CD4-positive, alpha-beta T cell (primary cell): Measurements from ENCODE around the gene APOBEC4. TPM values are rescaled to one million over a fixed set of nuclear protein-coding genes. Genes with fewer than 3 reads are reported as not detected.

ENCODE experiments used
- ATAC-seq: fragments of 200-7000 bp; cut with Tn5 transposase; one replicate; pipeline ENCODE4 v1.10.0; 2022; ENCODE audit warnings: mild to moderate bottlenecking; ENCODE audit not compliant: poor library complexity
- CTCF ChIA-PET: fragments of 350-600 bp; sonication (Branson Sonifier 250); formaldehyde crosslinking; loops from one replicate; lab custom pipeline; 2021; ENCODE audit warnings: antibody characterized with exemption, inconsistent platforms; lab: Charles Lee
- POLR2A ChIA-PET: fragments of 350-600 bp; sonication (Branson Sonifier 250); formaldehyde crosslinking; loops from one replicate; lab custom pipeline; 2021; ENCODE audit warnings: antibody characterized with exemption, inconsistent platforms; lab: Charles Lee
- DNase-seq, 14 experiments: peaks; one replicate each; pipeline ENCODE4 v3.0.0-alpha.2; 2013 to 2020; ENCODE audit warnings: mixed read lengths in 2 of 14
- H3K27ac ChIP-seq, 2 donors: one replicate each; pipeline versions ENCODE4 v1.5.1 to v1.7.0; 2013; ENCODE audit warnings: low read length in 2 of 2, low read depth in 1 of 2, mild to moderate bottlenecking in 1 of 2
- H3K27me3 ChIP-seq, 2 experiments: 1 replicate in 1 of 2; 2 replicates in 1 of 2; pipeline versions ENCODE4 v1.6.1 to v1.7.0; 2013; ENCODE audit warnings: low read length in 2 of 2, control low read depth in 1 of 2, mild to moderate bottlenecking in 1 of 2, moderate library complexity in 1 of 2; ENCODE audit not compliant: insufficient read depth in 2 of 2, control insufficient read depth in 1 of 2
- H3K36me3 ChIP-seq: one replicate; pipeline ENCODE4 v1.6.1; 2013; ENCODE audit warnings: low read length, control low read depth; ENCODE audit not compliant: insufficient read depth
- H3K4me1 ChIP-seq: one replicate; pipeline ENCODE4 v1.6.1; 2013; ENCODE audit warnings: low read length, control low read depth; ENCODE audit not compliant: insufficient read depth
- H3K4me3 ChIP-seq: one replicate; pipeline ENCODE4 v1.5.1; 2013; ENCODE audit warnings: mild to moderate bottlenecking, low read length, moderate library complexity
- H3K9me3 ChIP-seq, 2 experiments: 1 replicate in 1 of 2; 2 replicates in 1 of 2; pipeline versions ENCODE4 v1.6.1 to v1.7.0; 2013; ENCODE audit warnings: low read length in 2 of 2, mild to moderate bottlenecking in 2 of 2, control low read depth in 1 of 2, moderate library complexity in 1 of 2; ENCODE audit not compliant: control insufficient read depth in 1 of 2, insufficient read depth in 1 of 2
- H3K27ac Mint-ChIP-seq: one replicate; pipeline ENCODE4 v1.8.0; 2020; ENCODE audit warnings: mixed read lengths
- H3K27me3 Mint-ChIP-seq: one replicate; pipeline ENCODE4 v1.8.0; 2021; ENCODE audit warnings: mixed read lengths
- H3K36me3 Mint-ChIP-seq: one replicate; pipeline ENCODE4 v1.8.0; 2021; ENCODE audit warnings: low read depth, mixed read lengths
- H3K4me1 Mint-ChIP-seq: one replicate; pipeline ENCODE4 v1.8.0; 2021; ENCODE audit warnings: low read depth, mixed read lengths
- H3K4me3 Mint-ChIP-seq: one replicate; pipeline ENCODE4 v1.8.0; 2020; ENCODE audit warnings: mild to moderate bottlenecking, mixed read lengths
- H3K9me3 Mint-ChIP-seq: one replicate; pipeline ENCODE4 v1.8.0; 2020; ENCODE audit warnings: mixed read lengths
- CTCF ChIP-seq: fragments of 200-600 bp; IDR thresholded peaks from one replicate; pipeline ENCODE4 v1.8.0; 2022; ENCODE audit warnings: antibody characterized with exemption, mild to moderate bottlenecking
- intact Hi-C, 2 experiments: fragments of 100-400 bp; cut with DNase I in 1 of 2; cut with micrococcal nuclease in 1 of 2; formaldehyde crosslinking; loops; one replicate each; pipeline versions ENCODE4 v1.15.1 to v1.9.0; 2023 to 2025; cut with DNase I, micrococcal nuclease
- total RNA-seq, 174 experiments: library from RNA in 2 of 174; stranded (reverse) in 2 of 174; gene quantifications; one replicate each; pipeline ENCODE4 v1.2.3 and lab custom pipeline; 2021 to 2026

Gene APOBEC4
- total RNA-seq, 2 experiments from 2014 or later = not detected

- Mint-ChIP-seq H3K27me3 (peaks cover 8% of the 10 kb centered on the region), H3K9me3 (no peaks in the 10 kb centered on the region), H3K36me3 (no peaks in the 10 kb centered on the region), H3K4me3 (no peak overlapping the region), H3K4me1 (peaks cover 3% of the 10 kb centered on the region), H3K27ac (no peak overlapping the region)
- ChIA-PET CTCF (no interaction called here), POLR2A (no interaction called here)
- TF ChIP-seq CTCF = no peak
- no peaks in the 10 kb centered on the region for H3K27me3 ChIP-seq
- H3K27ac ChIP-seq = no peak overlapping the region
- DNase-seq = no peak
- intact Hi-C loops = no loop called here
- no peak overlapping the region for H3K4me3 ChIP-seq
- H3K9me3 ChIP-seq = no peaks in the 10 kb centered on the region
- no peaks in the 10 kb centered on the region for H3K4me1 ChIP-seq
- ATAC-seq = no peak
- no peaks in the 10 kb centered on the region for H3K36me3 ChIP-seq
Measured at GRCh38 chr1:183612407-183612806, 40.7 kb downstream of the APOBEC4 start.

- no peaks in the 10 kb centered on the region for H3K9me3 Mint-ChIP-seq
- ChIA-PET CTCF (no interaction called here), POLR2A (no interaction called here)
- H3K4me3 Mint-ChIP-seq = no peak overlapping the region
- Histone ChIP-seq H3K27ac (no peak overlapping the region), H3K4me3 (no peak overlapping the region), H3K9me3 (no peaks in the 10 kb centered on the region), H3K36me3 (no peaks in the 10 kb centered on the region), H3K4me1 (no peaks in the 10 kb centered on the region), H3K27me3 (no peaks in the 10 kb centered on the region)
- no peak for DNase-seq
- ATAC-seq = no peak
- intact Hi-C loops = no loop called here
- no peaks in the 10 kb centered on the region for H3K4me1 Mint-ChIP-seq
- peaks cover 8% of the 10 kb centered on the region for H3K27me3 Mint-ChIP-seq
- H3K27ac Mint-ChIP-seq = no peak overlapping the region
- no peak for TF ChIP-seq CTCF
- no peaks in the 10 kb centered on the region for H3K36me3 Mint-ChIP-seq
Measured at GRCh38 chr1:183611021-183611420, 42.1 kb downstream of the APOBEC4 start.

GRCh38 chr1:183609759-183610452 is 43.2 kb downstream of the APOBEC4 start:
- ChIA-PET POLR2A (no interaction called here), CTCF (no interaction called here)
- Histone ChIP-seq H3K27ac (no peak overlapping the region), H3K36me3 (no peaks in the 10 kb centered on the region), H3K4me1 (no peaks in the 10 kb centered on the region), H3K9me3 (no peaks in the 10 kb centered on the region), H3K27me3 (no peaks in the 10 kb centered on the region), H3K4me3 (no peak overlapping the region)
- DNase-seq (no peak), ATAC-seq (no peak)
- intact Hi-C loops = loop anchor here in 1 of 2 experiments (5.0 kb wide), 1 partner anchor 158 kb away; no protein-coding TSS in a partner anchor
- no peak for TF ChIP-seq CTCF
- Mint-ChIP-seq H3K4me3 (no peak overlapping the region), H3K27ac (no peak overlapping the region), H3K27me3 (peaks cover 8% of the 10 kb centered on the region), H3K36me3 (no peaks in the 10 kb centered on the region), H3K9me3 (no peaks in the 10 kb centered on the region), H3K4me1 (no peaks in the 10 kb centered on the region)
